ENCODE data around the gene LHFPL3. TPM values are rescaled to one million over a fixed set of nuclear protein-coding genes. Genes with fewer than 3 reads are reported as not detected.
A peak's percentile ranks its signal among the peaks of the same experiment; 100 is the strongest.

Gene LHFPL3
- total RNA-seq, 1 donor from 2014 or later, result 0.30 TPM

DNA sequence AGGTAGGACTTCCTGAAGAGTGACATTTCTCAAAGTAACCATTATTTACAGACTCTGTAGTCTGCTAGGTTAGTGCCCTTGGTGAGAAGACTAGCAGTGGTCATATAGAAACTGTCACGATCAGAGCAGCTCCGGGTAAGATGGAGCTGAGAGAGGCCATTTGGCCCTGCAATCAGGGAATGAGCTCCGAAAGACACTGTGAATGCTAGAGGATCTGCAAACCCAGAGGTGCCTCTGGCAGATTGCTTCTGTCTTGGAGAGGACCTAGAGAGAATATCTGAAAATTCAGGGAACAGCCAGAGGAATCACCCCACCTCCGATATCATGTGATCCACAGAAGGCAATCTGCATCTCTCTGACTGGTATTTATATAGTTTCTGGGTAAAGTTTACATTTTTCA, 438.7 kb downstream of the LHFPL3 start:
- Mint-ChIP-seq H3K27me3 (ENCODE audit: insufficient read depth, low read depth) (peaks cover 3% of the 10 kb centered on the region), H3K9me3 (peaks cover 2% of the 10 kb centered on the region)
- no peak for DNase-seq (ENCODE audit: low spot score)

GRCh38 chr7:104767826-104768536, 439.6 kb downstream of the LHFPL3 start:
- Histone ChIP-seq H3K4me1 (peaks cover 14% of the 10 kb centered on the region), H3K9me3 (ENCODE audit: low read depth) (no peaks in the 10 kb centered on the region), H3K4me3 (no peak overlapping the region), H3K9ac (no peak overlapping the region), H3F3A (ENCODE audit: low read depth) (peaks cover 11% of the 10 kb centered on the region), H3K27me3 (no peaks in the 10 kb centered on the region), H4K20me1 (ENCODE audit: low read depth) (no peaks in the 10 kb centered on the region), H2AFZ (replicated peaks) (no peak overlapping the region), H3K27ac (no peak overlapping the region), H3K36me3 (no peaks in the 10 kb centered on the region), H3K79me2 (ENCODE audit: low read depth) (no peaks in the 10 kb centered on the region), H3K4me2 (no peak overlapping the region)
- DNase-seq (ENCODE audit: low spot score), result peak; percentile 21
- Mint-ChIP-seq H3K27ac (no peak overlapping the region), H3K4me1 (peaks cover 14% of the 10 kb centered on the region), H3K4me3 (no peak overlapping the region), H3K27me3 (ENCODE audit: insufficient read depth, low read depth) (no peaks in the 10 kb centered on the region), H3K9me3 (peaks cover 2% of the 10 kb centered on the region), H3K36me3 (no peaks in the 10 kb centered on the region)
- TF ChIP-seq CTCF (IDR thresholded peaks at IDR 0.05), result no peak
- no peak for TF ChIP-seq EZH2phosphoT487 (IDR thresholded peaks at IDR 0.05)
- no peak for TF ChIP-seq EZH2 (IDR thresholded peaks at IDR 0.05)

More for the DNA sequence above, 438.7 kb downstream of the LHFPL3 start:
- TF ChIP-seq EZH2phosphoT487 (IDR thresholded peaks at IDR 0.05) (no peak), CTCF (IDR thresholded peaks at IDR 0.05) (no peak), EZH2 (IDR thresholded peaks at IDR 0.05) (no peak)
- Histone ChIP-seq H3K4me3 (no peak overlapping the region), H3K4me1 (peaks cover 7% of the 10 kb centered on the region), H2AFZ (replicated peaks) (no peak overlapping the region), H3K36me3 (no peaks in the 10 kb centered on the region), H3K9me3 (ENCODE audit: low read depth) (no peaks in the 10 kb centered on the region), H3F3A (ENCODE audit: low read depth) (peaks cover 2% of the 10 kb centered on the region), H4K20me1 (ENCODE audit: low read depth) (no peaks in the 10 kb centered on the region), H3K79me2 (ENCODE audit: low read depth) (no peaks in the 10 kb centered on the region), H3K27ac (no peak overlapping the region), H3K9ac (no peak overlapping the region), H3K27me3 (no peaks in the 10 kb centered on the region), H3K4me2 (no peak overlapping the region)
- Mint-ChIP-seq H3K27ac (no peak overlapping the region), H3K36me3 (no peaks in the 10 kb centered on the region), H3K4me1 (peaks cover 6% of the 10 kb centered on the region), H3K4me3 (no peak overlapping the region)

DNA sequence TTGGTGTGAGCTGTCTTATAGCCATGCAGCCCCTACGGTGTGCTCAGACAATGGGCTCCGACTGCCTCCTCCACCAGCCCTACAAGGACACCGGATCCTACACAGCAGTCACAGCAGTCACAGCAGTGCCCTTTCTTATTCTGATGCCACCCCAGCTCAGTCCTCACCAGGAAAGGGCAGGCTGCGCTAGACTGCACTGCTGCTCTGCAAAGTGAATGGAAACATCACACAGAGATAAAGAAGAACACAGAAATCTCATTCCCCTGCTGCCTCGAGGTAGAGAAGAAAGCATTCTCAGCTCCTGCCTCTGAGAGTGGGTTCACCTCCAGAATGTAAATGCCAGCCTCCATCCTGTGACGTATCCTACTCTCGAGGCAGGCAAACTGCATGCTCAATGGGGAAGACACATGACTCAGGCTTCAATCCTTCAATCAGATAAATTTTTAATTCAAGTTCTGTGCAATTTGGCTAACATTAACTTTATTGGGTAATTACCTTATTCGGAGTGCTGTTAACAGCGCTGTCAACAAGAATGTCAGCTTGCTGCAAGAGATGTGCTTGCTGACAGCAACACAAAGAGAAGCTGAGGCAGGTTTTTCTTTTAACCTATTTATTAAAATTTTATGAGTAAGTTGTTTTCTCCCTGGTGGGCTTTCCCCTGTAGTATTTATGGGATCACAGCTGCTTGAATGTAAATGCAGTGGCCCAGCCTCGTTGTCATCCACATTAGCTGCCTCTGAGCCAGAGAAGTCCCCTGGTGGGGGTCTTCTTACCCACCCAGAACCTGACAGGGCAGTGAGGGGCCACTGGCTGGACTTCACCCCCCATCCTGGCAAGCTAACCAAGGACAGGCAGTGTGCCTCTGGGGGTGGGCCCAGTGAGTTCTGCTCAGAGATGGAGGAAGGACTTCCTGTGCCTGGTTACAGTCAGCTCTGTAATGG, 444.3 kb downstream of the LHFPL3 start:
- H3K4me1 ChIP-seq, result peaks cover 19% of the 10 kb centered on the region
- Mint-ChIP-seq H3K4me1 (peaks cover 24% of the 10 kb centered on the region), H3K4me3 (peak overlapping the region; percentile 75), H3K36me3 (no peaks in the 10 kb centered on the region), H3K27ac (peak overlapping the region; percentile 93), H3K9me3 (peaks cover 2% of the 10 kb centered on the region), H3K27me3 (ENCODE audit: insufficient read depth, low read depth) (peaks cover 5% of the 10 kb centered on the region)
- peak; percentile 20 for TF ChIP-seq CTCF (IDR thresholded peaks at IDR 0.05)
- no peak for TF ChIP-seq EZH2phosphoT487 (IDR thresholded peaks at IDR 0.05)
- peak overlapping the region; percentile 11 for H3K4me3 ChIP-seq
- peak; percentile 58 for DNase-seq (ENCODE audit: low spot score)
- no peaks in the 10 kb centered on the region for H4K20me1 ChIP-seq (ENCODE audit: low read depth)
- H3K36me3 ChIP-seq, result no peaks in the 10 kb centered on the region
- no peaks in the 10 kb centered on the region for H3K79me2 ChIP-seq (ENCODE audit: low read depth)
- H3K27me3 ChIP-seq, result no peaks in the 10 kb centered on the region
- H3K9ac ChIP-seq, result no peak overlapping the region
- H3F3A ChIP-seq (ENCODE audit: low read depth), result peaks cover 17% of the 10 kb centered on the region
- H3K27ac ChIP-seq, result no peak overlapping the region
- no peak overlapping the region for H2AFZ ChIP-seq (replicated peaks)
- H3K9me3 ChIP-seq (ENCODE audit: low read depth), result no peaks in the 10 kb centered on the region
- H3K4me2 ChIP-seq, result peak overlapping the region; percentile 59
